ENCODE results near the gene ADGRL3. TPM values are rescaled to one million over a fixed set of nuclear protein-coding genes. Genes with fewer than 3 reads are reported as not detected.

The ADGRL3 gene
- total and polyA plus RNA-seq, 7 donors = 0.06 to 2.8 (median 0.42) TPM

DNA sequence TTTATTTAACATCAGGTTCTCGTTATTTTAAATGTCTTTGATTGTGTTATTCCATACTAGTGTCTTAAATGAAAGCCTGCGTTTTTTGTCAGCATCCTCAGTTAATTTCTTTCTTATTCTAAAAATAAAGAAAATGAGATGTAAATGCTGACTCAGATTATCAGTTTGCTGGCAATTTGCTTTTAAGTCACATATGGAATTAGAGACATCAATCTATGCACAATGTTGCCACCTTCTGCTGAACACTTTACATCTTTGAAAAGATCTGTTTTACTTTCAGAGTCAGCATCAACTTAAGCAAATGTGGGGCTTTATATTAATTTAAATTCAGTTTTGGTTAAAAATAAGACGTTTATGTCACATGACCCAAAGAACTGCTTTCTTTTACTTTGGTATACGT is 99.2 kb downstream of the ADGRL3 start:
- Histone ChIP-seq H3K4me3 (no peak overlapping the region), H3K36me3 (ENCODE audit: insufficient read depth in 1 of 2, low read depth in 1 of 2) (no peaks in the 10 kb centered on the region), H3K4me1 (no peaks in the 10 kb centered on the region), H3K27ac (no peak overlapping the region), H3K27me3 (ENCODE audit: insufficient read depth in 3 of 3, low read length in 2 of 3) (no peaks in the 10 kb centered on the region), H3K9me3 (no peaks in the 10 kb centered on the region)
- intact Hi-C loops (cut with DNase I) = no loop called here
- ATAC-seq = no peak
- no peak for TF ChIP-seq CTCF (IDR thresholded peaks at IDR 0.05)
- DNase-seq = no peak
- 82 to 90% (median 82%) methylated on average over 4 of the region's 4 CpGs for whole genome bisulfite sequencing, 3 donors

DNA sequence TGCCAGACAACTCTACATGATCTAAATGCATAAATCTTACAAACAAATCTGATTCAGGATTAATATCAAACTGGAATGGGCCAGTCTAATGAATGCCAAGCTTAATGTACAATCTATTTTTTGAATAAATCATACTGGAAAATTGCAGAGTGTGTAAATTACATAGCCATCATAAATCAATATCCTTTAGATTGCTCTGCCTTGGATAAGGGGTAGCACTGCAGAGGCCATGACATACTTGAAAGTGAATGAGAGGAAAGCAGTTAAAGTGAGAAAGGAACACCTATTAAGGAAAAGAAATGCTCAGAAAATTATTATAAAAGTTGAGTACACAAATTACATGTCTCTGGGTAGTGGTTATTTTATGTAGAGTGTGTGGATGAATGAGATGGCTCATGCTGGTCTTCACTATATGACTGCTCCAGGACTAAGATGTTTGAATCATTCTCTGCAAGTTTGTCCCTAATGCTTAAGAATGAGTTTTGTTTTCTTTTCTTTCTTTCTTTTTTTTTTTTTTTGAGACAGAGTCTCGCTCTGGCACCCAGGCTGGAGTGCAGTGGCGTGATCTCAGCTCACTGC is 100.2 kb downstream of the ADGRL3 start:
- no peak for TF ChIP-seq CTCF (IDR thresholded peaks at IDR 0.05)
- intact Hi-C loops (cut with DNase I) = no loop called here
- Histone ChIP-seq H3K27me3 (ENCODE audit: insufficient read depth in 3 of 3, low read length in 2 of 3) (no peaks in the 10 kb centered on the region), H3K4me1 (no peaks in the 10 kb centered on the region), H3K27ac (no peak overlapping the region), H3K9me3 (no peaks in the 10 kb centered on the region), H3K36me3 (ENCODE audit: insufficient read depth in 1 of 2, low read depth in 1 of 2) (no peaks in the 10 kb centered on the region), H3K4me3 (no peak overlapping the region)
- DNase-seq = no peak
- 80 to 94% (median 90%) methylated on average over 1 to 2 of the region's 2 CpGs for WGBS, 3 donors
- ATAC-seq = no peak

- DNase-seq (no peak), ATAC-seq (no peak)
- 17 to 24% (median 18%) methylated on average over 3 of the region's 3 CpGs for WGBS, 3 donors
- no peak for TF ChIP-seq CTCF (IDR thresholded peaks at IDR 0.05)
- Histone ChIP-seq H3K4me1 (no peaks in the 10 kb centered on the region), H3K4me3 (no peak overlapping the region), H3K9me3 (no peaks in the 10 kb centered on the region), H3K36me3 (ENCODE audit: insufficient read depth in 1 of 2, low read depth in 1 of 2) (no peaks in the 10 kb centered on the region), H3K27me3 (ENCODE audit: insufficient read depth in 3 of 3, low read length in 2 of 3) (no peaks in the 10 kb centered on the region), H3K27ac (no peak overlapping the region)
- intact Hi-C loops (cut with DNase I) = no loop called here
These were observed 101.1 kb downstream of the ADGRL3 start for GRCh38 chr4:61301271-61301670.

DNA sequence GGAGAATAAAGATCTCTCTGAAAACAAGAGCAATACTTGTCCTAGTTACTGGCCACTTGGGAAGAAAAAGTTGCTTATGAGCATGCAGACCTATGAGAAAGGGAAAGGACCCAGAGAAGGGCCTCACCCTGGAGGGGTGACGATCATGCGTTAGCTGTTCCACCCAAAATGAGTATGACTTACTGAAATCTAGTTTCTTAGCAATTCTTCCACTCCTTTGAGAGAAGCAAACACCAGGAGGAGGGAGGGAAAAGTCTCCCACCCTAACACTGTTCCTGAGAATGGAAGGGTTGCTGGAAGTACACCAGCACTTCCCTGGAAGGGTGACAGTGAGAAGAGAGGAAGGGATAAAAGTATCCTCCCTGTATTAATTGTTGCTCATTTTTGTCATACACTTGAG is 107.9 kb downstream of the ADGRL3 start:
- H3K27me3 ChIP-seq (ENCODE audit: insufficient read depth in 3 of 3, low read length in 2 of 3) = no peaks in the 10 kb centered on the region
- no peaks in the 10 kb centered on the region for H3K36me3 ChIP-seq (ENCODE audit: insufficient read depth in 1 of 2, low read depth in 1 of 2)
- ATAC-seq (no peak), DNase-seq (no peak)
- intact Hi-C loops (cut with DNase I) = no loop called here
- no peaks in the 10 kb centered on the region for H3K4me1 ChIP-seq
- no peaks in the 10 kb centered on the region for H3K9me3 ChIP-seq
- WGBS, 3 donors = 87 to 98% (median 94%) methylated on average over 2 of the region's 2 CpGs
- no peak overlapping the region for H3K4me3 ChIP-seq
- no peak for TF ChIP-seq CTCF (IDR thresholded peaks at IDR 0.05)
- H3K27ac ChIP-seq = no peak overlapping the region

DNA sequence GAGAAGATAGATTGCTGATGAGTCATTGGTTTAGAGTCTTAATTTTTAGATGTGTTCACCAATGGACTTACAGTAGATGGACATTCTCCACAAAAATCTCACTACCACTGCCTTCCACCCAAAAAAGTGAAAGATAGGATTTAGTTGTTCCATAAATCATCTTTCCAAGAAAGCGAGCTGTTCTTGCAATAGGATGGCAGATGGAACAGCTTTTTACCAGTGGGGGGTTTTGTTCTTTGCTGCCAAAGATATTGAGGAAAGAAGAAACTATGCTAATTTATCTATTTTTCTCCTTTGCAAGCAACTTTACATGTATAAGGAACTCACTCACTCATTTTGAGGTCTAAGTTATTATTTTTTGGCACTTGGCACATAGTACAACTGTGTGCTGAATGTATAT is 109.5 kb downstream of the ADGRL3 start:
- DNase-seq (no peak), ATAC-seq (no peak)
- Histone ChIP-seq H3K4me1 (no peaks in the 10 kb centered on the region), H3K36me3 (ENCODE audit: insufficient read depth in 1 of 2, low read depth in 1 of 2) (no peaks in the 10 kb centered on the region), H3K4me3 (no peak overlapping the region), H3K27me3 (ENCODE audit: insufficient read depth in 3 of 3, low read length in 2 of 3) (no peaks in the 10 kb centered on the region), H3K27ac (no peak overlapping the region), H3K9me3 (no peaks in the 10 kb centered on the region)
- no peak for TF ChIP-seq CTCF (IDR thresholded peaks at IDR 0.05)
- 81 to 100% (median 88%) methylated on average over 1 of the region's 1 CpG for WGBS, 3 donors
- intact Hi-C loops (cut with DNase I) = no loop called here

All from psoas muscle (tissue), 8 donors.